ENCODE measurements around the gene ACBD4.
"Not testable (repeated sequence)": the region's sequence is repeated elsewhere in the genome, so short reads cannot be mapped to it uniquely, and the experiment has no call there.

The ACBD4 gene

GRCh38 chr17:45120558-45120957 is 14.9 kb upstream of the ACBD4 start:
- peaks cover 13% of the 10 kb centered on the region for H3K4me1 ChIP-seq (ENCODE audit: control insufficient read depth, insufficient read depth, low read length)
- H3K4me3 ChIP-seq (ENCODE audit: low read length in 2 of 2): no peak overlapping the region
- H3K27ac ChIP-seq (ENCODE audit: low read length): no peak overlapping the region
- peaks cover 3 to 12% of the 10 kb centered on the region in 2 donors for H3K36me3 ChIP-seq (ENCODE audit: control insufficient read depth in 2 of 2, insufficient read depth in 2 of 2, low read length in 2 of 2)
- H3K27me3 ChIP-seq (ENCODE audit: control insufficient read depth in 1 of 2, insufficient read depth in 2 of 2, low read length in 2 of 2): no peaks in the 10 kb centered on the region
- H3K9me3 ChIP-seq (ENCODE audit: control insufficient read depth in 2 of 2, low read length in 2 of 2): no peaks in the 10 kb centered on the region
- H3K9ac ChIP-seq (ENCODE audit: low read length in 2 of 2): no peak overlapping the region

- peaks cover 13% of the 10 kb centered on the region for H3K4me1 ChIP-seq (ENCODE audit: control insufficient read depth, insufficient read depth, low read length)
- H3K9ac ChIP-seq (ENCODE audit: low read length in 2 of 2): no peak overlapping the region
- H3K27me3 ChIP-seq (ENCODE audit: control insufficient read depth in 1 of 2, insufficient read depth in 2 of 2, low read length in 2 of 2): no peaks in the 10 kb centered on the region
- H3K4me3 ChIP-seq (ENCODE audit: low read length in 2 of 2): no peak overlapping the region
- H3K36me3 ChIP-seq (ENCODE audit: control insufficient read depth in 2 of 2, insufficient read depth in 2 of 2, low read length in 2 of 2): peaks cover 3 to 12% of the 10 kb centered on the region in 2 donors
- no peak overlapping the region for H3K27ac ChIP-seq (ENCODE audit: low read length)
- no peaks in the 10 kb centered on the region for H3K9me3 ChIP-seq (ENCODE audit: control insufficient read depth in 2 of 2, low read length in 2 of 2)
These were observed 14.4 kb upstream of the ACBD4 start for GRCh38 chr17:45121055-45121454.

- H3K9ac ChIP-seq (ENCODE audit: low read length in 2 of 2): no peak overlapping the region
- no peak overlapping the region for H3K27ac ChIP-seq (ENCODE audit: low read length)
- no peaks in the 10 kb centered on the region for H3K27me3 ChIP-seq (ENCODE audit: control insufficient read depth in 1 of 2, insufficient read depth in 2 of 2, low read length in 2 of 2)
- peaks cover 26% of the 10 kb centered on the region for H3K4me1 ChIP-seq (ENCODE audit: control insufficient read depth, insufficient read depth, low read length)
- H3K9me3 ChIP-seq (ENCODE audit: control insufficient read depth in 2 of 2, low read length in 2 of 2): no peaks in the 10 kb centered on the region
- peaks cover 3 to 8% of the 10 kb centered on the region in 2 donors for H3K36me3 ChIP-seq (ENCODE audit: control insufficient read depth in 2 of 2, insufficient read depth in 2 of 2, low read length in 2 of 2)
- H3K4me3 ChIP-seq (ENCODE audit: low read length in 2 of 2): no peak overlapping the region
These were observed 12.3 kb upstream of the ACBD4 start for GRCh38 chr17:45123076-45123770.

DNA sequence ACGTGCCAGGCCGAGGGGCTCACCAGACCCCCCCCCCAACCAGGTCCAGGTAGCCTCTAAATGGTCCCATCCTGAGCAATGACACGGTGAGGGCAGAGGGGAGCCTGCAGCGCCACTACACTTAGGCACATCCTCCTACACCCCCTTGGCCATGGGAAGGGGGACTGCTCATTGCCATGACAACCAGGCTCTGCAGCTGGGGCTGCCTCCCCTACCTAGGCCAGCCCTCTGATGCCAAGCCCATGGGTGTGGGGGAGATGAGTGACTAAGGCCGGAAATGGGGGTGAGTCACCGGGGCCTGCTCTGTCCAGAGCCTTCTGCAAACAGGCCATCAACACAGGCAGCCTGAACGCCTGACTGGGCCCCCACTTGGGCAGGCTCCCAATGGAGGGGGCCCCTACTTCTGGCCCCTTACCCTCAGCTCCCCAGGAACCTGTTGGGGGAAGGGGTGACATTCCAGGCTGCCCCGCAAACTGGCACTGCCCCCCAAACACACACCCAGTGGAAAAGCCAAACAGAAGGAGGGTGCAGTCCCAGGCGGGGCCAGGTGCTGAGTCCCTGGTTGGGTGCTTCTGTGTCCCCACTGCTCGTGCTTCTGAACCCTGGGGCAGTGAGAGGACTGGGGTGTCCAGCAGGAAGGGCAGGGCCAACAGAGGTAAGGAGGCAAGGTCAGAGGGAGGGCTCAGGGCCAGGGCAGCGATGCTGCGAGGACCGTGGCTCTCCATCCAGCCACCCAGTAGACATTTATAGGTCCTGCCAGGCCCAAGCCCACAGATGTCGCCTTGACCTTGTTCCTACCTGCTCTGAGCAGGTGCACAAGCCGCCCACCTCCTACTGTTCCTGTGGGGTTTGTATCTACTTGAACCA is 11.3 kb upstream of the ACBD4 start:
- H3K4me1 ChIP-seq (ENCODE audit: control insufficient read depth, insufficient read depth, low read length): peaks cover 34% of the 10 kb centered on the region
- H3K9ac ChIP-seq (ENCODE audit: low read length in 2 of 2): no peak overlapping the region
- no peaks in the 10 kb centered on the region for H3K27me3 ChIP-seq (ENCODE audit: control insufficient read depth in 1 of 2, insufficient read depth in 2 of 2, low read length in 2 of 2)
- H3K4me3 ChIP-seq (ENCODE audit: low read length in 2 of 2): no peak overlapping the region
- H3K27ac ChIP-seq (ENCODE audit: low read length): no peak overlapping the region
- H3K9me3 ChIP-seq (ENCODE audit: control insufficient read depth in 2 of 2, low read length in 2 of 2): no peaks in the 10 kb centered on the region
- peaks cover 3 to 4% of the 10 kb centered on the region in 2 donors for H3K36me3 ChIP-seq (ENCODE audit: control insufficient read depth in 2 of 2, insufficient read depth in 2 of 2, low read length in 2 of 2)

DNA sequence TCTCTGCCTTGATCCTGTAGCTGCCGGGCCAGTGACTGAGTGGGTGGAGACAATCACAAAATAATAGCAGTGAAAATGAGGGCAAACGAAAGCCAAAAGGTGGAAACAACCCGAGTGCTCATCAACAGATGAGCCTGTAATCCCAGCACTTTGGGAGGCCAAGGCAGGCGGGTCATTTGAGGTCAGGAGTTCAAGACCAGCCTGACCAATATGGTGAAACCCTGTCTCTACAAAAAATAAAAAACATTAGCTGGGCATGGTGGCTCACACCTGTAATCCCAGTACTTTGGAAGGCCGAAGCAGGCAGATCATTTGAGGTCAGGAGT is 10.7 kb upstream of the ACBD4 start:
- H3K27ac ChIP-seq (ENCODE audit: low read length); H3K27me3 ChIP-seq (ENCODE audit: control insufficient read depth in 1 of 2, insufficient read depth in 2 of 2, low read length in 2 of 2); H3K9ac ChIP-seq (ENCODE audit: low read length in 2 of 2); H3K36me3 ChIP-seq (ENCODE audit: control insufficient read depth in 2 of 2, insufficient read depth in 2 of 2, low read length in 2 of 2); H3K4me3 ChIP-seq (ENCODE audit: low read length in 2 of 2); H3K9me3 ChIP-seq (ENCODE audit: control insufficient read depth in 2 of 2, low read length in 2 of 2): not testable (repeated sequence)
- H3K4me1 ChIP-seq (ENCODE audit: control insufficient read depth, insufficient read depth, low read length): peaks cover 40% of the 10 kb centered on the region

GRCh38 chr17:45125509-45125908 is 10.0 kb upstream of the ACBD4 start:
- H3K9me3 ChIP-seq (ENCODE audit: control insufficient read depth in 2 of 2, low read length in 2 of 2): no peaks in the 10 kb centered on the region
- peaks cover 44% of the 10 kb centered on the region for H3K4me1 ChIP-seq (ENCODE audit: control insufficient read depth, insufficient read depth, low read length)
- H3K4me3 ChIP-seq (ENCODE audit: low read length in 2 of 2): no peak overlapping the region
- H3K36me3 ChIP-seq (ENCODE audit: control insufficient read depth in 2 of 2, insufficient read depth in 2 of 2, low read length in 2 of 2): no peaks in the 10 kb centered on the region
- no peak overlapping the region for H3K9ac ChIP-seq (ENCODE audit: low read length in 2 of 2)
- no peak overlapping the region for H3K27ac ChIP-seq (ENCODE audit: low read length)
- H3K27me3 ChIP-seq (ENCODE audit: control insufficient read depth in 1 of 2, insufficient read depth in 2 of 2, low read length in 2 of 2): no peaks in the 10 kb centered on the region

- Histone ChIP-seq H3K27me3 (ENCODE audit: control insufficient read depth in 1 of 2, insufficient read depth in 2 of 2, low read length in 2 of 2) (no peaks in the 10 kb centered on the region), H3K27ac (ENCODE audit: low read length) (no peak overlapping the region), H3K36me3 (ENCODE audit: control insufficient read depth in 2 of 2, insufficient read depth in 2 of 2, low read length in 2 of 2) (no peaks in the 10 kb centered on the region), H3K9ac (ENCODE audit: low read length in 2 of 2) (no peak overlapping the region), H3K4me1 (ENCODE audit: control insufficient read depth, insufficient read depth, low read length) (peaks cover 59% of the 10 kb centered on the region), H3K4me3 (ENCODE audit: low read length in 2 of 2) (peak overlapping the region; percentile 16 to 29), H3K9me3 (ENCODE audit: control insufficient read depth in 2 of 2, low read length in 2 of 2) (no peaks in the 10 kb centered on the region)
These were observed 8.3 kb upstream of the ACBD4 start for GRCh38 chr17:45127207-45127547.

DNA sequence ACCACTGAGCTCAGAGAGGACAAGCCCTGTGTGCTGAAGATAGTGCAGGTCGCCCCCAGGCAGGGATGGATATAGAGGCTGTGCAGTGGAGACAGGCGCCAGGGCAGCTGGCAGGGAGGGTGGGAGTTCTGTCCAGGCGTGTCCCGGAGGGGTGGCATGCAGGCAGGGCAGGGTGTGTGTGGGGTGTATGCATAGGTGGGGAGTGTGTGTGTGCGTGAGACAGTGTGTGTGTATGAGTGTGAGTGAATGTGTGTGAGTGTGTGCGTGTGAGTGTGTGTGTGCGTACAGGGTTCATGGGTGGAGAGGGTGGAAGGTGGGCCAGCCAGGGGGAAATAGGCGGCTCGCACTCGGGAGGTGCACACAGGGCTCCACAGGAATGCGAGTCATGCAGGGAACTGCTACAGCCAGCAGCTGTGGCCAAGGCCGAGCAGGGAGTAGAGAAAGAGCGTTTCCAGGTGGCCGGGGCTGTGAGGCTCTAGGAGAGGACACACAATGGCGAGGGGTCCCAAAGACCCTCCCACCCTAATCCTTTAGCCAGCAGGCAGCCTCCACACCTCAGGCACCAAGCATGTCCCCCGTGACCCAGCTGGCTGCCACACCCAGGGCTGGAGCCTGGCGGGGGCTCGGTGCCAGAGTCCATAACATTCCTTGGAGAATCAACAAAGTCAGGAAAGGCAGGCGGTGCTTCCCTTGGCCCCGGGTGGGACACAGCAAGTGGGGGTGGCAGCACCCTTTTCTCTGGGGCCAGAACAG is 7.8 kb upstream of the ACBD4 start:
- Histone ChIP-seq H3K9ac (ENCODE audit: low read length in 2 of 2) (peak overlapping the region in 1 of 2 donors; percentile 47), H3K9me3 (ENCODE audit: control insufficient read depth in 2 of 2, low read length in 2 of 2) (no peaks in the 10 kb centered on the region), H3K27ac (ENCODE audit: low read length) (peak overlapping the region; percentile 55), H3K27me3 (ENCODE audit: control insufficient read depth in 1 of 2, insufficient read depth in 2 of 2, low read length in 2 of 2) (no peaks in the 10 kb centered on the region), H3K4me1 (ENCODE audit: control insufficient read depth, insufficient read depth, low read length) (peaks cover 59% of the 10 kb centered on the region), H3K36me3 (ENCODE audit: control insufficient read depth in 2 of 2, insufficient read depth in 2 of 2, low read length in 2 of 2) (no peaks in the 10 kb centered on the region), H3K4me3 (ENCODE audit: low read length in 2 of 2) (peak overlapping the region; percentile 16 to 35)

DNA sequence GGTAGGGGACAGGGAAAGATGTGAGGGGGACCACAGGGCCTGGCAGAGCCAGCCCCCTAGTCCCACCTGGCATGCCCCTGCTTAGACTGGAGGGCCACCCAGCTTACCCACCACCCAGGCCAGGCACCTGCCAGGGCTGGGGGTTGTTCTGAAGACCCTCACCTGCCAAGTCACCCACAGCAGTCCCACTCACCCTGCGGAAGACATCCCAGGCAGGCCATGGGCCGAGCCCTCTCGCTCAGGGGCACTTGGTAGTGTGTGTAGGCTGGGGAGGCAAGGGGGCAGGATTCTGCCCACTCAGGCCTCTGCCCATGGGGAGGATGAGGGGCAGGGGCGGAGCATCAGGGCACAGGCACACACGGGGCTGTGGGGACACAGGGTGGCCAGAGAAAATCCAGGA is 7.2 kb upstream of the ACBD4 start:
- H3K27ac ChIP-seq (ENCODE audit: low read length): peak overlapping the region; percentile 55
- no peaks in the 10 kb centered on the region for H3K36me3 ChIP-seq (ENCODE audit: control insufficient read depth in 2 of 2, insufficient read depth in 2 of 2, low read length in 2 of 2)
- no peaks in the 10 kb centered on the region for H3K9me3 ChIP-seq (ENCODE audit: control insufficient read depth in 2 of 2, low read length in 2 of 2)
- no peaks in the 10 kb centered on the region for H3K27me3 ChIP-seq (ENCODE audit: control insufficient read depth in 1 of 2, insufficient read depth in 2 of 2, low read length in 2 of 2)
- H3K9ac ChIP-seq (ENCODE audit: low read length in 2 of 2): peak overlapping the region in 1 of 2 donors; percentile 47
- peaks cover 60% of the 10 kb centered on the region for H3K4me1 ChIP-seq (ENCODE audit: control insufficient read depth, insufficient read depth, low read length)
- peak overlapping the region in 1 of 2 donors; percentile 35 for H3K4me3 ChIP-seq (ENCODE audit: low read length in 2 of 2)

DNA sequence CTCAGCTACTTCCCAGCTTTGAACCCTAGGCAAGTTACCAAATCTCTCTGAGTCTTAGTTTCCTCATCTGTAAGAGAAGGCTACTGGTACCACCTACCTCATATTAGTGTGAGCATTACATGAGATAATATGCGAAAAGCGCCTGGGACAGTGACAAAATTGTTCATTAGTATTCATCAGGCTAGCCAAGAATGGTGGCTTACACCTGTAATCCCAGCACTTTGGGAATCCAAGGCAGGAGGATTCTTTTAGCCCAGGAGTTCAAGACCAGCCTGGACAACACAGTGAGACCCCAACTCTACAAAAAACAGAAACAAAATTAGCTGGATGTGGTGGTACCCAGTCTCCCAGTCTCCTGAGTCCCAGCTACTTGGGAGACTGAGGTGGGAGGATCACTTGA is 6.5 kb upstream of the ACBD4 start:
- Histone ChIP-seq H3K36me3 (ENCODE audit: control insufficient read depth in 2 of 2, insufficient read depth in 2 of 2, low read length in 2 of 2) (no peaks in the 10 kb centered on the region), H3K9me3 (ENCODE audit: control insufficient read depth in 2 of 2, low read length in 2 of 2) (no peaks in the 10 kb centered on the region), H3K9ac (ENCODE audit: low read length in 2 of 2) (no peak overlapping the region), H3K4me1 (ENCODE audit: control insufficient read depth, insufficient read depth, low read length) (peaks cover 59% of the 10 kb centered on the region), H3K4me3 (ENCODE audit: low read length in 2 of 2) (no peak overlapping the region), H3K27ac (ENCODE audit: low read length) (peak overlapping the region; percentile 18), H3K27me3 (ENCODE audit: control insufficient read depth in 1 of 2, insufficient read depth in 2 of 2, low read length in 2 of 2) (no peaks in the 10 kb centered on the region)
